Gastrocnemius medialis (tissue), 4 donors: Measurements from ENCODE around the gene LRIG1.

ENCODE experiments used
- POLR2A ChIP-seq, 2 donors: fragments of 450-650 bp; IDR thresholded peaks; one replicate each; pipeline ENCODE4 v1.6.1; 2017; ENCODE audit warnings: antibody characterized with exemption in 2 of 2, mild to moderate bottlenecking in 2 of 2, moderate library complexity in 2 of 2
- TF ChIP-seq, protein P1 (sequence below), 5 experiments: fragments of 450-650 bp in 3 of 5; fragments of 200-600 bp in 2 of 5; sonication (generic) in 2 of 5; IDR thresholded peaks in 4 of 5; conservative IDR thresholded peaks in 1 of 5; 1 replicate in 4 of 5; 2 replicates in 1 of 5; pipeline ENCODE4 v1.5.1; 2016 to 2019; ENCODE audit warnings: antibody characterized with exemption in 5 of 5, mild to moderate bottlenecking in 3 of 5, moderate library complexity in 3 of 5

GRCh38 chr3:66488492-66488891 lies 12.3 kb downstream of the LRIG1 start:
- TF ChIP-seq POLR2A (IDR thresholded peaks at IDR 0.05), result no peak
- TF ChIP-seq, protein P1, sequence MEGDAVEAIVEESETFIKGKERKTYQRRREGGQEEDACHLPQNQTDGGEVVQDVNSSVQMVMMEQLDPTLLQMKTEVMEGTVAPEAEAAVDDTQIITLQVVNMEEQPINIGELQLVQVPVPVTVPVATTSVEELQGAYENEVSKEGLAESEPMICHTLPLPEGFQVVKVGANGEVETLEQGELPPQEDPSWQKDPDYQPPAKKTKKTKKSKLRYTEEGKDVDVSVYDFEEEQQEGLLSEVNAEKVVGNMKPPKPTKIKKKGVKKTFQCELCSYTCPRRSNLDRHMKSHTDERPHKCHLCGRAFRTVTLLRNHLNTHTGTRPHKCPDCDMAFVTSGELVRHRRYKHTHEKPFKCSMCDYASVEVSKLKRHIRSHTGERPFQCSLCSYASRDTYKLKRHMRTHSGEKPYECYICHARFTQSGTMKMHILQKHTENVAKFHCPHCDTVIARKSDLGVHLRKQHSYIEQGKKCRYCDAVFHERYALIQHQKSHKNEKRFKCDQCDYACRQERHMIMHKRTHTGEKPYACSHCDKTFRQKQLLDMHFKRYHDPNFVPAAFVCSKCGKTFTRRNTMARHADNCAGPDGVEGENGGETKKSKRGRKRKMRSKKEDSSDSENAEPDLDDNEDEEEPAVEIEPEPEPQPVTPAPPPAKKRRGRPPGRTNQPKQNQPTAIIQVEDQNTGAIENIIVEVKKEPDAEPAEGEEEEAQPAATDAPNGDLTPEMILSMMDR (IDR thresholded peaks at IDR 0.05 in 4 of 5, conservative IDR thresholded peaks at IDR 0.05 in 1 of 5), result no peak
